DMS53 treated with DMSO at 0.1 percent for 48 hours (cell line): ENCODE results near the gene PAX8.
A peak's percentile ranks its signal among the peaks of the same experiment; 100 is the strongest.

Source experiments
- DNase-seq: peaks from one replicate; lab custom pipeline; 2025; ENCODE audit not compliant: unreplicated experiment; lab: John Stamatoyannopoulos, UW

Gene PAX8

GRCh38 chr2:113186433-113186796 is 92.3 kb downstream of the PAX8 start:
- DNase-seq = no peak

DNA sequence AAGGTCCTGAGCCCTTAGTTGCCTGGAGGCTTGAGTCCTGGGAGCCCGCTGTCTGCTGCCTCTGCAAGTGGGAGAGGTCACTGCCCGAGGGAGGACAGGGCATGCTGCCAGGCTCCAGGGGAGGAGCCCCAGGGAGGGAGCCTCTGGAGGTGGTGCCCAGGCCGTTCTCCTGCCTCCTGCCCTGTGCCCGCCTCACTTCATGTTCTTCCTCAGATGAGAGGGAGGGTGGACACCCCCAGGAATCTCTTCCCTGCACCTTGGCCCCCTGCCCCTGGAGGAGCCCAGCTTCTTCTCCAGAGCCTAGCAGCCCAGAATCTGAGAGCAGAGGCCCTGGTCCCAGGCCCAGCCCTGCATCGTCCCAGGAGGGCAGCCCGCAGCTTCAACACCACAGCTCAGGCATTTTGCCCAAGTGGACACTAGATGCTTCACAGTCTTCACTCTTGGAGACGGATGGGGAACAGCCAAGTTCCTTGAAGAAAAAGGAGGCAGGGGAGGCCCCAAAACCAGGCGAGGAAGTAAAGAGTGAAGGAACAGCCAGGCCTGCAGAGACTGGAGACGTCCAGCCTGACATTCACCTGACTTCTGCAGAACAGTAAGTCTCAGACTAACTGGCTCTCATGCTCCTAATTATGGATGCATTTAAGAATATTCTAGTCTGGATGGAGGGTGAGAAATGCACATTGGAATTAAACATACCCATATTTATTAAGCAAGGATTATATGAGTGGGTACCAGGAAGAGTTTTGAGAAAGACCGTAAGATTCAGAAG is 92.9 kb downstream of the PAX8 start:
- no peak for DNase-seq

- no peak for DNase-seq
These were observed 94.0 kb downstream of the PAX8 start for GRCh38 chr2:113184531-113185230.

- DNase-seq = no peak
These were observed 95.0 kb downstream of the PAX8 start for GRCh38 chr2:113183703-113184102.

DNA sequence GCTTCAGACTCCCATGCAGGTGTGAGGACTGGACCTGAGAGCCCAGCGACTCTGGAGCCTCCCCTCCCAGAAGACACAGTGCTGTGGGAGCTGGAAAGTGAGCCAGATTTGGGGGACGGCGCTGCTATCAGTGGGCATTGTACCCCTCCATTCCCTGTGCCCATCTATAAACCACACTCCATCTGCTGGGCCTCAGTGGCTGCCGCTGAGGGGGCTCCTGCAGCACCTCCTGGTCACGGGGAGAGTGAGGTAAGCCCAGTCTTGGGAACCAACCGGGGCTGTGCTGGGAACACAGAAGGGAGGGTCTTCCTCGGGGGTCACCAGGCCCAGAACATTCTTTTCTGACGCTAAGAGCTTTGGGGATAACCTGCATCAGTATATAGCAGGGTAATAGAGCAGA is 95.5 kb downstream of the PAX8 start:
- no peak for DNase-seq

GRCh38 chr2:113182471-113183260 is 96.1 kb downstream of the PAX8 start:
- DNase-seq = no peak

- peak; percentile 18 for DNase-seq
These were observed 97.3 kb downstream of the PAX8 start for GRCh38 chr2:113181258-113182051.

- no peak for DNase-seq
These were observed 98.4 kb downstream of the PAX8 start for GRCh38 chr2:113180131-113180946.

- no peak for DNase-seq
These were observed 99.2 kb downstream of the PAX8 start for GRCh38 chr2:113179446-113180045.

GRCh38 chr2:113178891-113179290 is 99.8 kb downstream of the PAX8 start:
- DNase-seq = no peak

GRCh38 chr2:113178069-113178746 is 100.5 kb downstream of the PAX8 start:
- no peak for DNase-seq

DNA sequence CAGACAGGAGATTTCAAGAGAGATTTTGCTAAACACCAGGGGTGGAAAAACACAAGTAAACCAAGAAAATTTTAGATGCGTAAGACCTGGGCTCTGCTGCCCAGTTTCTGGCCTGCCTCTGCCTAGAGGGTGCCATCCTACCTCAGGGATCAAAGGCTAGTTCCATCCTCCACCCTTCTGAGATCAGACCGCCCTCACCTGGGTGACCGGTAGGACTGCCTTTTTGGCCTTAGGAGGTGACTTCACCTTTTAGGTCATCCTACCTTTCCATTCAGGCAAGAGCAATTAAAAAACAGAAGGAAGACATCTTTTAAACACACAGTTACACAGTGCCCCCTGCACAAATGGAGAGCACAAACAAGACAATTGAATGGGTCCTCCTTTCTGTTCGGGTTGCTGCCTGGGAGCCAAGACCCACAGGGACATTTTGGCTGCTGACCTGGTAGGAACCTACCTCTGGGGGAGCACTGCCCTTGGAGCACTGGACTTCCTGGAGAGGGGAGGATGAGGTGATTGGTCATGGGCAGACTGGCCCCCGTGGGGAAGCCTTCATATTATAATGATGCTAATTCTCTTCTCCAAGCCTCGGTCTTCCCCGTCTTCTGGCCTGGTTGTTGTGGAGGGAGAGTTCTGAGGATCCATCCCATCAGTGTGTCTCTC is 101.9 kb downstream of the PAX8 start:
- DNase-seq = no peak

DNA sequence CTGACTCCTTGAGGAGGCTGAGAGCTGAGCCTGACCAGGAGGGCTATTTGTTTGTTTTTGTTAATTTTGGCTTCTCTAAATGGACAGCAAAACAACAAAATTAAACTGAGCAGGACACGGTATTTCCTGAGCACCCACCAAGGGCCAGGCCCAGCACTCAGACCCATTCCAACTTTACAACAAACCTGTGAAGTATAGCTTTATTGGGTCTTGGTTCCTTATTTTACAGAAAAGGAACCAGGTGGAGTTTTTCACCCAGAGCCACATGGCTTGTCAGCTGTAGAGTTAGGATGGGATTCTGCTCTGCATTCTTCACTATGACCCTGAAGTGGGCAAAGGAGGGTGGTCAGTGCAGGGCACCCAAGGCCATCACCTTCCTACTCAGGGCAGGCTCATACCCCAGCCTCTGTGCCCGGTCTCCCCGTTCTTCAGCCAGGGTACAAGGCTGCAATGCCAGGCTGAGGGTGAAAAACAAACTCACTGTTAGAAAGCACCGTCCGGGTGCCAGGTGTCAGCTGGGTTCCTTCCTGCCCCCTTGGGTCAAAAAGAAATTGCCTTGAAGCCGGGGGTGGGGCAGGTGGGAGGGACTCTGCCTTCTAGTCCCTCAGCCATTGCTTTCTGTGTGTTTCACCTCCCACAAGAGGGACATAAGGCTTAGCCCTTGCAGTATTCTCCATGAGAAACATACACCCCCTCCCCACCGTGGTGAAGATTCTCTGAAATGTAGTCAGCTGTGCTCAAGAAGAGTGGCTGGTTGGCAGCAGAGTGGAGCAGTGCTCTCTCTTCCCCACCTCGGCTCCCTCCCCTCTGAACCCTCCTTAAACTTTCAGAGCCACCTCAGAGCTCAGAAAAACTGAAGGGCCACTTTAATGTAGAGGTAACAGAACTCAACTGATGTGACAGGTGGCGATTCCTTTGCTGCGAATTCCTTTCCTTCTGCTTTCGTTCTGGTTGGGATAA is 102.7 kb downstream of the PAX8 start:
- DNase-seq = no peak

DNA sequence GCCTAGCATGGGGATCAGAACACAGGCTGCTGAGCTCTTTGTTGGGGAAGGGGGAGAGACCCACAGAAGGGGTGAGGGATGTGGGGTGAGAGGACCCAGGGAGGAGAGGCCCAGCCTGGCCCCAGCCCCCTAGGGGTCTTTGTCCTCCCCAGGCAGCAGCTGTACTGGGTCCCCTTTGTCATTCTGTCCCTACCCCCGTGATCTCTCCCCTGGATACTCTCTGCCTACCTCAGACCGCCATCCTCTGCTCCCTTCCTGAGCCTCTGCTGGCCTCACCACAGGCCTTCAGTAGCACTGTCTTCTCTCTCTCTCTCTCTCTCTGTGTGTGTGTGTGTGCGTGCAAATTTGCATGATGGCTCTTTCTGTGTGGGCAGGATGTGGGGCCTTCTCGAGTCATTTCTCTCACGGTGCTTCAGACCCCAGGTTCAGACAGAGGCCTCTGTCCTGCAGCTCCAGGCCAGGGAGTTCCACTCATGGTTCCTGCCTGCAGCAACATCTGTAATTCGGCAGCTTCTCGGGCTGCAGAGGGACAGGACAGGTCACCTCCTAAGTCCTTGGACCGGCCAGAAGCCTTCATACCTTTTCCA is 103.6 kb downstream of the PAX8 start:
- no peak for DNase-seq

DNA sequence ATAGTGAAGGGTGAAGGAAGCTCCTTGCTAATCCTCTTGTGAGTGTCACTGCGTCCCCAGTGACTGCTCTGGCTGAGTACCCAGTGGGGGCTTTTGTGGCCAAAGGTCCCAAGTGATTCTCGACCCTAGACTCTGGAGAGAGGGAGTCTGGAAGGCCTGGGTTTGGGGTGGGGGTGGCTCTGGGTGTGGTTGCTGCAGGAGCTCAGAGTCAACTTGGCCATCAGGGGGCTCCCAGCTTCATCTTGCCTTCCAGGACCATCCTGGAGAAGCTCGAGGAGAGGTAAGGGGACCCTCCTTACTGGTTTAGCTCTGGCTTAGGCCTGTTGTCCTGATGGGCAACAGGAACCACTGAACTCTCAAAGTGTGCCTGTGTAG is 104.4 kb downstream of the PAX8 start:
- no peak for DNase-seq

GRCh38 chr2:113173542-113174375 is 105.0 kb downstream of the PAX8 start, which contains the start of gene PSD4:
Gene PSD4, plus strand, starts transcription at chr2:113173971. Its CDS starts 8,486 bp downstream, at chr2:113182457.
- no peak for DNase-seq
